GM12875 (cell line): ENCODE measurements around the gene PQBP1.

Experiments used
- H3K4me3 ChIP-seq: one replicate; pipeline ENCODE4 v1.5.1; 2011; ENCODE audit warnings: low read depth, low read length, control low read depth
- CTCF ChIP-seq: IDR thresholded peaks from 2 replicates; pipeline ENCODE4 v1.5.1; 2011; ENCODE audit warnings: low read depth, mild to moderate bottlenecking, control low read depth, inconsistent platforms, low read length, moderate library complexity, borderline replicate concordance; ENCODE audit not compliant: insufficient read depth

The PQBP1 gene

GRCh38 chrX:48903290-48903689, 5.6 kb downstream of the PQBP1 start:
- no peak for TF ChIP-seq CTCF

DNA sequence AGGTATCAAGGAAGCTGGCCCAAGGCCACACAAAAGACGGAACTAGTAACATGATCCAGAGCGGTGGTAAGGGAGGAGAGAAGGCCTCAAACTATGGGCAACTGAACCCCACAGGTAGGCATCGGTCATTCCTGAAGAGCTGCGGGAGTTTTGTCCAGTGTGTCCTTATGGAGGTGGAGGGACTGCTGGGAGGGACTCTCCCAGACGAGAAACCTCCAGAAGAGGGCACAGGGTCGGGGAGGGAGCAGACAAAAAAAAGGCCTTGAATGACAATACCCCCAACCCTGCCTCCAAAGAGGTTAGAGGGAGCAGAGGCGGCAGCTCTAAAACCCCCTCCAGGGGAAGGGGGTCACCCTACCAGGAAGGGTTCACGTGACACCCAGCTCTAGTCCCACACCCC, 6.5 kb downstream of the PQBP1 start:
- TF ChIP-seq CTCF = no peak
- H3K4me3 ChIP-seq = no peak overlapping the region

More at GRCh38 chrX:48903290-48903689, 5.6 kb downstream of the PQBP1 start:
- no peak overlapping the region for H3K4me3 ChIP-seq

GRCh38 chrX:48904626-48905025, 6.9 kb downstream of the PQBP1 start:
- TF ChIP-seq CTCF = no peak
- H3K4me3 ChIP-seq = no peak overlapping the region

DNA sequence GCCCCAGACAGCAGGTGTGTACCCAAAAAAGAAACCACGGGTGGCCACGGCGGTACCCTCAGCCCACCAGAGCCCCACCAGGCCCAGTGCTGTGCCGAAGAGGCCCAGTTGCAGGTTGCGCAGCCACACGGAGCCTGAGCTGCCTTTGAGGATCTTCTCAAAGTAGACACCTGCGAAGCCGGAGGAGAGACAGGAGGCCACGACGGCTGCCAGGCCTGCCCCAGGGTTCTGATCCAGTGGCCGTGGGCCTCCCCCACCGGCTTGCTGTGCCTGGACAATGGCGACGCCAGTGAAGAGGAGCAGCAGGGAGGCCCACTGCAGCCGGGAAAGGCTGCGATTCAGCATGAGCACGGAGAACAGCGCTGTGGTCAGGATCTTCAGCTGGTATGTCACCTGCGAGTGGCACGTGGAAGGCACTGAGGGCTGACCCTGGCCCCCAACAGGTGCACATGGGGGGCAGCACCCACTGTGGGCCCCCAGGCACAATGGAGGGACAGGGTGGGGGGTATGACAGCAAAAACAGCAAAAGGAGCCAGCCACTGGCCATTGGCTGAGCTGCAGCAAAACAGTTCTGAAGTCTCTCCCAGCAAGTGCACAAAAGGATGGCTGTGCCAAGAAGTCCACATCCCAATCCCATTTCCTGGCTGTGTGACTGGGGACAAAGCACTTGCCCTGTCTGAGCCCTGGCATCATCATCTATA, 7.5 kb downstream of the PQBP1 start:
- TF ChIP-seq CTCF = no peak
- H3K4me3 ChIP-seq = no peak overlapping the region

DNA sequence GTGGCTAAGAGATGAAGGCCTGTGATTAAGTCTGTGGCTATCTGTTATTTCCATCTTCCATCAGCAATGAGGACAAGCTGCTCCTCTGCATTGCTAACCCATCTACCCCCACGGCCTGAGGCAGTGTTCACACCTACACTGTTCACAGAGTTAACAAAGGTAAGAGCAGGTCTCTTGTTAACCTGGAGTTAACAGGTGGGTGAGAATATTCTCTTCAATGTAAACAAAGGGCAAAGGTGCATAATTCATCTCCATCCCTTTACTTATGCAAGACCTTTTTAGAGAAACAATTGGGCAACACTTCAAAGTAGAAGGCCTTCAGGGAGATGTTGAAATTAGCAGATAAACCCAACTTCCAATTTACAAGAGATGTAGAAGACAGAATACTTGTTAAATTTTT, 10.9 kb downstream of the PQBP1 start:
- no peak for TF ChIP-seq CTCF
- H3K4me3 ChIP-seq = no peak overlapping the region

GRCh38 chrX:48909703-48910294, 12.1 kb downstream of the PQBP1 start:
- TF ChIP-seq CTCF = no peak
- H3K4me3 ChIP-seq = no peak overlapping the region

DNA sequence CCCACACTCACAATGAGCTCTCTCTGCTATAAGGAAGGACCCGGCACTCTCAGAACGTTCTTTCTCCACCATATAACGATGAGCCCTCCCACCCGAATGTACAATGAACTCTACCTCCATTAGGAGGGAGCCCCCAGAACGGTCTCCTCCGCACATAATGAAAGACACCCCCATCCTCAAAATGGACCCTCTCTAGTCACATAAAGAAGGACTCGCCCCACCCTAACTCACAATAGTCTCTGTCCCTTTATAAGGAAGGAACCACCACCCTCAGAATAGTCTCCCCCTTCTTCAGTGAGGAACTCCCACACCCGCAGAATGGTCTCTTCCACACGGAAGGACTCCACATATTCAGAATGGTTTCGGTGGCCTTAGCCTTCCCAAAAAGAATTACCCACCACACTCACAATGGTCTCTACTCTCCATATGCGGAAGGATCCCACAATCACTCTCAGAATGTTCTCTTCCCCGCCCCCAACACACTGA, 13.2 kb downstream of the PQBP1 start:
- no peak for TF ChIP-seq CTCF

More for the DNA sequence above, 13.2 kb downstream of the PQBP1 start:
- H3K4me3 ChIP-seq = peak overlapping the region; percentile 74
